Type B pancreatic cell (in vitro differentiated cells): Measurements from ENCODE around the gene KLRC4. TPM values are rescaled to one million over a fixed set of nuclear protein-coding genes. Genes with fewer than 3 reads are reported as not detected.

Source experiments
- DNase-seq: peaks from one replicate; pipeline ENCODE4 v3.0.0; 2021; ENCODE audit warnings: mixed read lengths; ENCODE audit not compliant: unreplicated experiment; ENCODE audit errors: extremely low spot score
- H3K27ac Mint-ChIP-seq: 2 replicates; pipeline ENCODE4 v1.8.0; 2021; ENCODE audit warnings: mild to moderate bottlenecking, mixed read lengths
- H3K27me3 Mint-ChIP-seq: 2 replicates; pipeline ENCODE4 v1.8.0; 2021; ENCODE audit warnings: mixed read lengths
- H3K36me3 Mint-ChIP-seq: 2 replicates; pipeline ENCODE4 v1.8.0; 2021; ENCODE audit warnings: mixed read lengths
- H3K4me1 Mint-ChIP-seq: one replicate; pipeline ENCODE4 v1.8.0; 2021; ENCODE audit warnings: mixed read lengths; ENCODE audit not compliant: unreplicated experiment
- H3K4me3 Mint-ChIP-seq: 2 replicates; pipeline ENCODE4 v1.8.0; 2021; ENCODE audit warnings: mild to moderate bottlenecking, mixed read lengths
- H3K9me3 Mint-ChIP-seq: 2 replicates; pipeline ENCODE4 v1.8.0; 2021; ENCODE audit warnings: mixed read lengths
- CTCF ChIP-seq: fragments of 200-600 bp; sonication (generic); conservative IDR thresholded peaks from 2 replicates; pipeline ENCODE4 v1.5.0; 2021; ENCODE audit warnings: antibody characterized with exemption, mild to moderate bottlenecking
- total RNA-seq: library from RNA; stranded (reverse); gene quantifications from 2 replicates; pipeline ENCODE4 v1.2.1, GENCODE V29; 2021; ENCODE audit warnings: low replicate concordance

Gene KLRC4
- total RNA-seq, 1 donor from 2014 or later, result not detected

- DNase-seq, result no peak
- Mint-ChIP-seq H3K27ac (no peak overlapping the region), H3K27me3 (no peaks in the 10 kb centered on the region), H3K36me3 (no peaks in the 10 kb centered on the region), H3K4me3 (no peak overlapping the region), H3K4me1 (no peaks in the 10 kb centered on the region), H3K9me3 (no peaks in the 10 kb centered on the region)
- no peak for TF ChIP-seq CTCF
Measured at GRCh38 chr12:10408842-10409241, 715 bp downstream of the KLRC4 start.

GRCh38 chr12:10406725-10407124 lies 2.8 kb downstream of the KLRC4 start:
- Mint-ChIP-seq H3K4me3 (no peak overlapping the region), H3K9me3 (no peaks in the 10 kb centered on the region), H3K27me3 (no peaks in the 10 kb centered on the region), H3K4me1 (no peaks in the 10 kb centered on the region), H3K36me3 (no peaks in the 10 kb centered on the region), H3K27ac (no peak overlapping the region)
- TF ChIP-seq CTCF, result no peak
- no peak for DNase-seq

GRCh38 chr12:10405294-10405693 lies 4.3 kb downstream of the KLRC4 start:
- DNase-seq, result no peak
- H3K9me3 Mint-ChIP-seq, result no peaks in the 10 kb centered on the region
- TF ChIP-seq CTCF, result no peak
- no peaks in the 10 kb centered on the region for H3K4me1 Mint-ChIP-seq
- H3K36me3 Mint-ChIP-seq, result no peaks in the 10 kb centered on the region
- no peak overlapping the region for H3K27ac Mint-ChIP-seq
- no peak overlapping the region for H3K4me3 Mint-ChIP-seq
- no peaks in the 10 kb centered on the region for H3K27me3 Mint-ChIP-seq

- no peak for DNase-seq
- Mint-ChIP-seq H3K4me1 (no peaks in the 10 kb centered on the region), H3K27ac (no peak overlapping the region), H3K4me3 (no peak overlapping the region), H3K9me3 (no peaks in the 10 kb centered on the region), H3K27me3 (no peaks in the 10 kb centered on the region), H3K36me3 (no peaks in the 10 kb centered on the region)
- TF ChIP-seq CTCF, result no peak
Measured at GRCh38 chr12:10404798-10405197, 4.8 kb downstream of the KLRC4 start.

- no peak for DNase-seq
- Mint-ChIP-seq H3K27me3 (no peaks in the 10 kb centered on the region), H3K27ac (no peak overlapping the region), H3K9me3 (peaks cover 4% of the 10 kb centered on the region), H3K36me3 (no peaks in the 10 kb centered on the region), H3K4me1 (no peaks in the 10 kb centered on the region), H3K4me3 (no peak overlapping the region)
- TF ChIP-seq CTCF, result no peak
Measured at GRCh38 chr12:10400829-10401228, 8.7 kb downstream of the KLRC4 start.

- Mint-ChIP-seq H3K4me3 (no peak overlapping the region), H3K27me3 (no peaks in the 10 kb centered on the region), H3K36me3 (no peaks in the 10 kb centered on the region), H3K9me3 (peaks cover 8% of the 10 kb centered on the region), H3K27ac (no peak overlapping the region), H3K4me1 (peaks cover 4% of the 10 kb centered on the region)
- no peak for DNase-seq
- no peak for TF ChIP-seq CTCF
Measured at GRCh38 chr12:10398168-10398567, 11.4 kb downstream of the KLRC4 start.
